Posterior vena cava (tissue), 2 donors: ENCODE results near the gene HTRA1. TPM values are rescaled to one million over a fixed set of nuclear protein-coding genes. Genes with fewer than 3 reads are reported as not detected.

Source experiments
- DNase-seq: peaks from one replicate; pipeline ENCODE4 v3.0.0-alpha.2; 2020; ENCODE audit warnings: low spot score
- intact Hi-C, 2 donors: fragments of 100-400 bp; cut with DNase I; formaldehyde crosslinking; loops; one replicate each; pipeline versions ENCODE4 v1.14.1 to v1.14.2; 2022 to 2023
- microRNA-seq, 2 donors: library from miRNA; unstranded; fragments of <30 nt; microRNA quantifications; one replicate each; pipeline ENCODE4 v1.2.0, GENCODE V29; 2020 to 2021; ENCODE audit warnings: borderline microRNAs expressed in 2 of 2
- total RNA-seq, 2 donors: library from RNA; stranded (reverse); fragmentation: NEBNext Ultra II Directional; extraction: Animal tissue kit (Norgen Biotek cat#: 25700); gene quantifications; one replicate each; pipeline ENCODE4 v1.2.1, GENCODE V29; 2021
- donor health status: DM: yes; HTN: yes; CAD: no.
- donor health status: DM: yes; HTN: yes; CAD: no.

Gene HTRA1
- total RNA-seq, 2 donors from 2014 or later, result 152 to 276 TPM

GRCh38 chr10:122559228-122559627 is 97.9 kb downstream of the HTRA1 start:
- intact Hi-C loops, result loop anchor here in 1 of 2 donors (10.0 kb wide), 1 partner anchor 114 kb away; no protein-coding TSS in a partner anchor
- DNase-seq, result no peak

- intact Hi-C loops, result loop anchor here in 1 of 2 donors (5.0 to 10.0 kb wide), 2 partner anchors 96 to 268 kb away; partner anchors contain the start of gene HTRA1
- no peak for DNase-seq
Observed at GRCh38 chr10:122560279-122560804, 99.0 kb downstream of the HTRA1 start, which contains the start of gene DMBT1. Gene DMBT1, plus strand, starts transcription at chr10:122560754. Its CDS starts 17 bp downstream, at chr10:122560771.

GRCh38 chr10:122561212-122561611 is 99.9 kb downstream of the HTRA1 start:
- DNase-seq, result no peak
- intact Hi-C loops, result loop anchor here in 1 of 2 donors (5.0 to 10.0 kb wide), 2 partner anchors 96 to 269 kb away; partner anchors contain the start of gene HTRA1

GRCh38 chr10:122561792-122562191 is 100.4 kb downstream of the HTRA1 start:
- DNase-seq, result no peak
- intact Hi-C loops, result loop anchor here in 1 of 2 donors (5.0 to 10.0 kb wide), 2 partner anchors 97 to 269 kb away; partner anchors contain the start of gene HTRA1

Small RNA genes lying within 50 kb of the gene (microRNA-seq; reads per million reads assigned to microRNA genes)
- 0 reads per million in 2 donors for gene MIR3941

Other genes starting within 250 kb of the HTRA1 start
- under 1 TPM in 1 of 2 donors, not detected in 1; 0.14 TPM for gene BTBD16, start 190.3 kb upstream of the HTRA1 start, total RNA-seq
- gene PLEKHA1, start 86.8 kb upstream of the HTRA1 start, total RNA-seq, result 10 to 100 TPM; 29.3 to 42.3 TPM
- gene ARMS2, start 6.9 kb upstream of the HTRA1 start, total RNA-seq, result not detected
- not detected for gene DMBT1, start 99.2 kb downstream of the HTRA1 start, total RNA-seq
- gene C10orf120, start 238.3 kb downstream of the HTRA1 start, total RNA-seq, result not detected